Ramos (cell line): ENCODE data around the gene PFKFB4.

ENCODE experiments used
- in situ Hi-C: fragments of 300-500 bp; cut with MboI; formaldehyde crosslinking; loops from one replicate; pipeline ENCODE4 v1.14.3; 2022; ENCODE audit warnings: low sequenced_read_pairs; ENCODE audit not compliant: unreplicated experiment

PFKFB4 gene

DNA sequence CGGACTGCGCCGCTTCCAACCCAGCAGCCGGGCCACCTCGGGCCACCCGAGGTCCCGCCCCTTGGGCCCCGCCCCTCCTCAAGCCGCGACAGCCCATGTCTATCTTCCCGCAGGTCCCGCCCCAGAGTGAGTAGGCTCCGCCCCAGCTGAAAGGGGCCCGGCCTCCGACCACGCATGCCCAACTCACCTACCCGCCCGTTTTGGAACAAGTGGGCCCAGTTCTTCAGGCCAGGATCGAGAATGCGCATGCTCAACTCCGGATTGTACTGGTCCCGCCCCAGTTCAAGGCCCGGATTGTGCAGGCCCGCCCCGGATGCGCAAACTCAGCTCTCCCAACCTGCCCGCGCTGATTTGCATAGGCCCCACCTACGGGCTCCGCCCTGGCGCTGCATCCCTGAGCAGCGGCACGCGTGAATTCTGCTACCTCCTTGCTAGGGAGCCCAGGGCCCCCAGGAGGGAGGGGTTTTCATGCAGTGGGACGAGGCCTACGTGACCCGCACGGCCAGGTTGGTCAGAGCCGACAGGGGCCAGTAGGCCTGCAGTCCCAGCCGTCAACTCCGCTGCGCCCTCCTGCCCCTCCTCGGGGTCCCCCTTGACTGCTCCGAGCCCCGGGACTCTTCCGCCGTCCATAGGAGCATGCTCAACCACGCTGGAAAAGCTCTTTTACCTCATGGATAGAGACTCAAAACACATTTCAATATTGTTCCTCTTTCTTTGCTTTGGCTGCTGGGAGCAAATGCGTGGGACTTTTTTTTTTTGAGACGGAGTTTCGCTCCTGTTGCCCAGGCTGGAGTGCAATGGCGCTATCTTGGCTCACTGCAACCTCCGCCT is at the start of gene PFKFB4:
TSS of gene PFKFB4 (minus strand) at position 8 of the 831 bp plus-strand sequence. CDS start 26 bp downstream, outside the sequence.
- in situ Hi-C loops: no loop called here

- in situ Hi-C loops: no loop called here
These were observed 45.0 kb upstream of the PFKFB4 start for GRCh38 chr3:48601622-48601994.

DNA sequence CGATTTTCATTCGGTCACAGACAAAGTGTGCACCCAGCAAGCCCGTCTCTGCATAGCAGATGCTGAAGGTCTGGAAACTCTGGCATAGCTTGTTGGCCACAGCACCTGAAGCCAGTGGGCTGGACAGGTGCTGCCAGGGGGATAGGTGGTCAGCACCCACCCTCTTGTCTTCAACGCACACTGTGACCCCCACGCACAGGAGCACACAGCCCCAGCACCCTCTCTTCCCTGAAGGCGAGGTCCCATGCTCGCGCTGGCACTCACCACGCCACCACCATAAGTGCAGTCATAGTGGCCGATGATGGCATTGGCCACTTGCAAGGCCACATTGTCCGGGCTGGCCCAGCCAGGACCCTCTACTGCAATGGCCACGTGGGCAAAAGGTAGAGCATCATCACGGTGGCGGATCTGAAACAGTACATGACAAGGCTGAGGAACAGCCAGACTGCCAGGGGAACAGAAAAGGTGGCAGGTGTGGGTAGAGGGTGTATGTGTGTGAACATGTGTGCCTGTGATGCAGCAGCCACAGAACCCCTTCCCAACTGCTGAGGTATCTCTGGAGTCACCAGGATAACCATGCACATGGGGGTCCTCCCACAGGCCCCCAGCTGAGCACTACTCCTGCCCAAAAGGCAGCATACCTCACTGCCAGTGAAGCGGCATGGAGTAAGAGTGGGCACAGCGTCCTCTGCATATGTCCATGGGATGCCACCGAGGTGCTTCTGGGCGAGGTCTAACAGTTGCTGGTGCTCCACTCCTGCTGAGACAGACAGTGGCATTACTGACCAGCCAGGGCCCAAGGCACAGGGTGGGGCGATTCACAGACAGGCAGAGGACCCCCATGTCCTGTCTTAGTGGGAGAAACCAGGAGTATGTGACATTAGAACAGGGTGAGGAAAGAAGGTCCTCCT is 44.4 kb upstream of the PFKFB4 start:
- in situ Hi-C loops: no loop called here

GRCh38 chr3:48599509-48600285 is 43.1 kb upstream of the PFKFB4 start:
- in situ Hi-C loops: no loop called here

GRCh38 chr3:48599077-48599501 is 42.5 kb upstream of the PFKFB4 start:
- in situ Hi-C loops: no loop called here

DNA sequence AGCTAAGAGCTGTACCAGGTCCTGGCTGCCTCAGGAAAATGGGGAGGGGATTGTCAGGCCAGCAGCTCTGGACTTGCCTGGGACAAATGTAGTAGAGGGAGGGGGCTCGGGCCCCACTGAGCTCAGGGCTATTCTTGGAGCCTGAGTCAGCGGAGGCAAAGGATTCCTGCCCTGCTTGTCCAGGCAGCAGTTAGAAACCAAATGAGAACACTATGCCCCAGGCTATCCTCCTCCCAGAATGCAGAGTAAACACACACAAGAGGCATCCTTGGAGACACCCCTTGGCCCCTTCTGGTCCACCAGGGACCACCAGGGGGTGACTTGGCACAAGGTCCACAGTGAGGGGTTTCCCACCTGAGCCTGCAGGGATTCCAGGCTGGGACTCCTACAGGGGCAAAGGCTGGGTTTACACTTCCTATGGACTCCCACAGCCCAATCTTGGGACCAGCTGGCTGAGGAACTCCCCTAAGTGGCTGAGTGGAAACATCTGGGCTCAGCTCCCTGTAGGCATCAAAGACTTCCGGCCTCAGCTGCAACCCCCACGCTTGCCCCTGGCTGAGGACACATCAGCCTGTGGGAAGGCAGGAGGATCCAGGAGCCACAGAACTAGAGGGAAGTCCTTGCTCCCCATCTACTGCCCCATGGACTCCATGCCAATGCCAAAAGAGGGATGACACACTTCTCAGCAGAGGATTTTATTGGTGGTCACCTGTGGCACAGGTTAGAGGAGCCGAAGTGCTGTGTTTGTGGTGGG is 41.9 kb upstream of the PFKFB4 start:
- in situ Hi-C loops: no loop called here

GRCh38 chr3:48597408-48597800 is 40.8 kb upstream of the PFKFB4 start:
- in situ Hi-C loops: no loop called here

DNA sequence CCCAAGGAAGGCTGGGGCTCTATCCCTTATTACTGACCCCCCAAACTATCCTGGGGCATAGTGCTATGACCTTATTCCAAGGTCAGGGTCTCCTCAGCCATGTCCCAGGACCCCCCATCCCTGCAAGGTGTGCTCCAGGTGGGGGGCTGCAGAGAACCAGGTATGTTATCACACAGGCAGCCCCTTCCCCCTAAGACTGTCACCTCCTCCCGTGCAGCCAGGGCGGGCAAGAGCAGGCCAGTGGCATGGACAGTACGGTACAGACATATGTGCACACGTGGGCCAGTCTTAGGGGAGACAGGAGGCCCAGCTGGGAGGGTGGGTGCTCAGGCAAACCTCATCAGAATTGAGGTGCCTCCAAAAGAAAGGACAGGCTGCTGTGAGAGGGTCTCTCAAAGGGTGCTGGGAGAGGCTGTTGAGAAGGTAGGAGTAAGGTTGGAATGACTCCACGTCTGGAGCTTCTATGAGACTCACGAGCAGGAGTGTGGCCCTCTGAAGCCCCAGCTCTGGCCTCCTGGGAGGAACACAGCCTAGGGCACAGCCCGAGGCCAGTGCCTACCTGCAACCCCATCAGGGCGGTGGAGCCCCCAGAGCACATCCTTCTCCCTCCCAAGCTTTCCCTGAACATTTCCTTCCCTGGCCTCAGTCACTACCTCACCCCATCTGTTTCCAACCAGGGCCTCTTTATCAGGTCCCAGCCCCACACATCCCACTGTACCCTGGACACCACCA is 40.2 kb upstream of the PFKFB4 start:
- in situ Hi-C loops: no loop called here

GRCh38 chr3:48596157-48596556 is 39.6 kb upstream of the PFKFB4 start:
- in situ Hi-C loops: no loop called here

DNA sequence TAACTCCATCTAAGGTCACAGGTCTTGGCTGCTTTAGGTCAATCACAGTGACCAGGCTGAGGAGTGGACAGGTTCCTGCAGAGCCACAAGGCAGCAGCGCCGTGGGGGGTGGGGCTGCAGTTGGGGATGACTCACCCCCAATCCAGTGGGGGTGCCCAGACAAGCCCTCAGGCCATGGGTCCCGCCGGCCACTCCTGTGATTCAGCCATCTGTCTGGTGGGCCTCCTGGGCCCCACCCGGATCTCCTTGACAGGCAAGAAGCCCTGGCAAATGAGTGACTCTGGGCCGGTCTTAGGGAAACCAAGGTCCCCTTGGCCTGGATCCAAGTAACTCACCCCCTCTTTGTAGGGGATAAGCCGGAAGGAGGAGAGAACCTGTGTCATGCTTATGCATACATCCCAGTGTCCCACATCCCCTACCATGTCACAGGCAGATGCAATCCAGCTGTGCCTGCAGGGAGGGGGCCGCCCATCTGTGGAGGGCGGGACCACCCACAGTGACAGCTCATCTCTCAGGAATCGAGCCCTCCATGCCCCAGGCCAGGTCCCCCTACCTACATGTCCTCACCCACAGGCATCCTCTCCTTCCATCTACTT is 39.0 kb upstream of the PFKFB4 start:
- in situ Hi-C loops: no loop called here

- in situ Hi-C loops: no loop called here
These were observed 38.5 kb upstream of the PFKFB4 start, which contains the start of gene COL7A1 for GRCh38 chr3:48595075-48595525. COL7A1 (minus strand) TSS chr3:48595329; CDS start chr3:48595159, 170 bp downstream.

GRCh38 chr3:48594417-48595049 is 37.9 kb upstream of the PFKFB4 start:
- in situ Hi-C loops: no loop called here

DNA sequence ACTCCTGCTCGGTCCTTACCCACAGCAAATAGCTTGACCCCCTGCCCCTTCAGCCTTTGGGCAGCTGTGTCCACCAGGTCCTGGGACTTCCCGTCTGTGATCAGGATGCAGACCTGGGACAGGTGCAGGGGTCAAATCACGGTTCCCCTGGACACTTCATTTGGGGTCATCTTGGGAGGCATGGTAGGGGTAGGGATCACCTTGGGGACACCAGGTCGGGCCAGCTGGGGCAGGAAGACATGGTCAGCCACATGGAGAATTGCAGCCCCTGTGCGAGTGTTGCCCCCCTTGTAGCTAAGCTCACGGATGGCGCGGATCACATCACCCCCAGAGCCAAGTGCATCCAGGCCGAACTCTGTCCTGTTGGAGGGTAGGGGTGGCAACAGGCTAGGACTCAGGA is 36.7 kb upstream of the PFKFB4 start:
- in situ Hi-C loops: no loop called here

DNA sequence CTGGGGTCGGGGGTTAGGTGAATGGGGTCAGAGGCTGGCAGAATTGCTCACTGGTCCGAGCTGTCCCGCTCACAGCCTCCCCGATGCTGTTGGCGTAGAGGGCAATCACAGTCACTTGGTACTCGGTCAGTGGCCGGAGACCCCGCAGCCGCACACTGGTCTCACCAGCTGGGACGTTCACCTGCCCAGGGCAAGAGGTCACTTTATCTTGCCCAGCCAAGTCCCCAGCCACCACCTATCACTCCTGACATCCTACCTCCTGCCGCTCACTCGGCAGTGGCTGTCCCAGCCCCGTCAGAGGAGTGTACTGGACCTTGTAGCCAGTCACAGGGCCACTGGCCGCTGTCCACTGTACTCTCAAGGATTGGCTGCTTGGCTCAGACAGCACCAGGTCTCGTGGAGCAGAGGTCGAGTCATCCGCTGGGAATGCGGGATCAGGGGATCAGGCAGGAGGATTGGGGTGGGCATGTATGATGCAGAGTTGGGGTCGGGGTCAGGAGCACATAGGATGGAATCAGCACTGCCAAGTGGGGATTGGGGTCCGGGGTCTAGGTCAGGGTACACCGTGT is 36.0 kb upstream of the PFKFB4 start:
- in situ Hi-C loops: no loop called here

DNA sequence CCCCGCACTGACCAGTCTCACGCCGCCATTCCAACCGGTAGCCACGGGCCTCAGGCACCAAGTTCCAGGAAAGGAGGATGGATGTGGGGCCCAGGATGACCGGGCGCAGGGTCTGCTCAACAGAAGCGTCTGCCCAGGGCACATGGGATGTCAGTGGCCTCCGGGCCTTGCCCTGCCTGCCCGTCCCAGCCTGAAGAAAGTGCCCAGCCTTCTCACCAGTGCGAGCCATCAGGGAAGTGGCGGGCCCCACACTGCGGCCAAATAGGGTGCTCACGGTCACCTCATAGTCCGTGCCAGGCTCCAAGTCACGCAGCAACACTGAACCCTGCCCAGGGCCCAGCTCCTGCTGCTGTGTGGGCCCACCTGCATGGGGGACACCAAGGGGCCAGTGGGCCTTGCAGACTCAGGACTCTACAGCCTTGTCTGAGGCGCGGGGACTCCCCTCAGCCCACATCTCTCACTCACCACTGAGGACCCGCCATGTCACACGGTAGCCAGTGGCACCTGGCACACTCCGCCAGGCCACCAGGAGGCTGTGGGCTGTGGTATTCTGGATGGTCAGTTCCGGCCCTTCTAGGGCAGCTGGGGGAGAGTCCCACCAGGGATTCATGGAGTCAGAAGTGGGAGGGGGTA is 35.4 kb upstream of the PFKFB4 start:
- in situ Hi-C loops: no loop called here

DNA sequence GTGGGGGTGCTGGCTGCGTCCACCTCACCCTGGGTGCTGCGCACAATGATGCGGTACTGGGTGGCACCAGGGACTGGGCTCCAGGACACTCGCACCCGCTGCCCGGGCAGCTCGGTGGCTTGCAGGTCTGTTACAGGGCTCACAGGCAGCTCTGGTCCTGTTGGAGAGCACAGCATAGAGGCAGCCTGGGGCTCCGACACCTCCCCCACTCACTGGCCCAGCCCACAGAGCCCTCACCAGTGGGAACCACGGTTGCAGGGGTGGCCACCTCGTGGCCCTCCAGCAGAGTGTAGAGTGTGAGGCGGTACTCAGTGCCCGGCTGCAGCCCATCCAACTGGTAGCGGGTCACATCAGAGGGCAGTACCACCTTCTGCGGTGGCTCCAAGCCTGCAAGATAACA is 34.8 kb upstream of the PFKFB4 start:
- in situ Hi-C loops: no loop called here

GRCh38 chr3:48588230-48588629 is 31.6 kb upstream of the PFKFB4 start:
- in situ Hi-C loops: no loop called here
